SH-SY5Y (cell line): Measurements from ENCODE around the gene MED25.

Source experiments
- GATA2 ChIP-seq: IDR thresholded peaks from 2 replicates; pipeline ENCODE4 v1.6.1; 2011; ENCODE audit warnings: mild to moderate bottlenecking, low read depth, low read length
- GATA3 ChIP-seq: IDR thresholded peaks from 2 replicates; pipeline ENCODE4 v1.6.1; 2011; ENCODE audit warnings: low read depth, mild to moderate bottlenecking, low read length, moderate library complexity

DNA sequence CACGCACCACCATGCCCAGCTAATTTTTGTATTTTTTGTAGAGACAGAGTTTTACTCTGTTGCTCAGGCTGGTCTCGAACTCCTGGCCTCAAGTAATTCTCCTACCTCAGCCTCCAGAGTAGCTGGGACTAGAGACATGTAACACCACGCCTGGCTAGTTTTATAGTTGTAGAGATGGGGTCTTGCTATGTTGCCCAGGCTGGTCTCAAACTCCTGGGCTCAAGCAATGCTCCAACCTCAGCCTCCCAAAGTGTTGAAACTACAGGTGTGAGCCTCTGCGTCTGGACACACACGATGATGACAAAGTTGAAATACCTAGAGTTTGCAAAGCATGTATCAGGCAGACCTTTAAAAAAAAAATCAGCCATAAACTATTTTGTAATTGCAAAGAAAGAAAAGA is 28.3 kb downstream of the MED25 start:
- TF ChIP-seq GATA2 (no peak), GATA3 (no peak)
